B cell (primary cell): ENCODE measurements around the gene PHF20. TPM values are rescaled to one million over a fixed set of nuclear protein-coding genes. Genes with fewer than 3 reads are reported as not detected.

ENCODE experiments used
- ATAC-seq: fragments of 200-7000 bp; cut with Tn5 transposase; one replicate; pipeline ENCODE4 v1.10.0; 2021; ENCODE audit warnings: low read depth, mild to moderate bottlenecking, moderate number of reproducible peaks, moderate library complexity
- CTCF ChIA-PET: fragments of 350-600 bp; sonication (Branson Sonifier 250); formaldehyde crosslinking; loops from one replicate; lab custom pipeline; 2021; ENCODE audit warnings: antibody characterized with exemption, inconsistent platforms; lab: Charles Lee
- POLR2A ChIA-PET: fragments of 350-600 bp; sonication (Branson Sonifier 250); formaldehyde crosslinking; loops from one replicate; lab custom pipeline; 2021; ENCODE audit warnings: antibody characterized with exemption; lab: Charles Lee
- DNase-seq: peaks from one replicate; pipeline ENCODE4 v3.0.0; 2013
- H2AFZ ChIP-seq: 2 replicates; pipeline ENCODE4 v1.6.1; 2012; ENCODE audit warnings: mild to moderate bottlenecking, low read depth, low read length; ENCODE audit not compliant: insufficient read depth, poor library complexity, severe bottlenecking
- H3K27ac ChIP-seq, 2 donors: 1 replicate in 1 of 2; 2 replicates in 1 of 2; pipeline ENCODE4 v1.5.1; 2012 to 2013; ENCODE audit warnings: low read length in 2 of 2, mild to moderate bottlenecking in 2 of 2, moderate library complexity in 1 of 2
- H3K27me3 ChIP-seq, 4 experiments: fragments of 200-600 bp in 1 of 4; sonication (generic) in 1 of 4; replicated peaks in 1 of 4; 1 replicate in 2 of 4; 2 replicates in 2 of 4; pipeline versions ENCODE4 v1.6.1 to v1.7.0; 2013 to 2016; ENCODE audit warnings: low read length in 3 of 4, mild to moderate bottlenecking in 2 of 4, mixed read lengths in 1 of 4, moderate library complexity in 1 of 4; ENCODE audit not compliant: insufficient read depth in 4 of 4, control insufficient read depth in 3 of 4; ENCODE audit errors: control extremely low read depth in 1 of 4
- H3K36me3 ChIP-seq, 2 experiments: replicated peaks in 1 of 2; 1 replicate in 1 of 2; 2 replicates in 1 of 2; pipeline versions ENCODE4 v1.6.1 to v1.7.1; 2013; ENCODE audit warnings: low read length in 1 of 2; ENCODE audit not compliant: insufficient read depth in 2 of 2, control insufficient read depth in 1 of 2; ENCODE audit errors: control extremely low read depth in 1 of 2, extremely low read depth in 1 of 2
- H3K4me1 ChIP-seq, 2 donors: fragments of 200-600 bp in 1 of 2; sonication (generic) in 1 of 2; 1 replicate in 1 of 2; 2 replicates in 1 of 2; pipeline versions ENCODE4 v1.5.1 to v1.6.1; 2013 to 2017; ENCODE audit warnings: low read length in 2 of 2; ENCODE audit not compliant: control insufficient read depth in 2 of 2, insufficient read depth in 2 of 2
- H3K4me2 ChIP-seq: replicated peaks from 2 replicates; pipeline ENCODE3; 2012; ENCODE audit warnings: mild to moderate bottlenecking, low read depth, low read length; ENCODE audit not compliant: poor library complexity, severe bottlenecking
- H3K4me3 ChIP-seq, 5 experiments: fragments of 200-600 bp in 1 of 5; sonication (generic) in 1 of 5; 1 replicate in 3 of 5; 2 replicates in 2 of 5; pipeline versions ENCODE4 v1.5.1 to v1.7.0; 2011 to 2016; ENCODE audit warnings: low read length in 4 of 5, mild to moderate bottlenecking in 4 of 5, low read depth in 2 of 5, control low read depth in 1 of 5, moderate library complexity in 1 of 5; ENCODE audit not compliant: insufficient read depth in 1 of 5; ENCODE audit errors: control extremely low read depth in 1 of 5, extremely low read depth in 1 of 5
- H3K79me2 ChIP-seq: fragments of 200-600 bp; sonication (generic); one replicate; pipeline ENCODE4 v1.6.0; 2016; ENCODE audit warnings: low read length; ENCODE audit not compliant: control insufficient read depth, insufficient read depth
- H3K9ac ChIP-seq: fragments of 200-600 bp; sonication (generic); 2 replicates; pipeline ENCODE4 v1.6.1; 2017; ENCODE audit warnings: mild to moderate bottlenecking, low read length, moderate library complexity
- H3K9me3 ChIP-seq, 3 donors: one replicate each; pipeline versions ENCODE4 v1.6.1 to v1.7.1; 2013; ENCODE audit warnings: low read length in 2 of 3; ENCODE audit not compliant: control insufficient read depth in 2 of 3, insufficient read depth in 1 of 3; ENCODE audit errors: control extremely low read depth in 1 of 3
- H4K20me1 ChIP-seq: 2 replicates; pipeline ENCODE4 v1.6.0; 2012; ENCODE audit warnings: mild to moderate bottlenecking, low read length; ENCODE audit not compliant: insufficient read depth, control insufficient read depth, poor library complexity, severe bottlenecking
- H3K27ac Mint-ChIP-seq: one replicate; pipeline ENCODE4 v1.8.0; 2021; ENCODE audit warnings: mixed read lengths
- H3K27me3 Mint-ChIP-seq: one replicate; pipeline ENCODE4 v1.8.0; 2021; ENCODE audit warnings: mixed read lengths
- H3K4me1 Mint-ChIP-seq: one replicate; pipeline ENCODE4 v1.8.0; 2021; ENCODE audit warnings: mixed read lengths
- H3K4me3 Mint-ChIP-seq: one replicate; pipeline ENCODE4 v1.8.0; 2021; ENCODE audit warnings: mixed read lengths
- H3K9me3 Mint-ChIP-seq: one replicate; pipeline ENCODE4 v1.8.0; 2022; ENCODE audit warnings: mixed read lengths; ENCODE audit not compliant: insufficient read depth
- EZH2 ChIP-seq: IDR thresholded peaks from 2 replicates; pipeline ENCODE4 v1.6.1; 2012; ENCODE audit warnings: borderline replicate concordance, low read depth, mild to moderate bottlenecking, moderate library complexity, low read length; ENCODE audit not compliant: insufficient read depth, poor library complexity, severe bottlenecking
- WGBS: methylation state at CpG from one replicate; pipeline ENCODE4 v1.1.5; 2013; ENCODE audit warnings: missing lambda C conversion rate; ENCODE audit not compliant: insufficient coverage; 5-methylcytosine and 5-hydroxymethylcytosine counted together
- intact Hi-C: fragments of 100-400 bp; cut with micrococcal nuclease; formaldehyde crosslinking; loops from one replicate; pipeline ENCODE4 v1.10.0; 2022
- polyA plus RNA-seq: library from polyadenylated mRNA; depleted of rRNA; stranded (reverse); fragments of >200 nt; gene quantifications from 2 replicates; pipeline ENCODE4 v1.2.3, GENCODE V29; 2012
- total RNA-seq, 2 donors: library from RNA; stranded (reverse); fragments of 120-200 nt in 1 of 2; gene quantifications; 1 replicate in 1 of 2; 2 replicates in 1 of 2; pipeline versions ENCODE4 v1.2.3 to v1.2.4, GENCODE V29; 2013 to 2022
- TF ChIP-seq, protein P1 (sequence below): fragments of 200-600 bp; IDR thresholded peaks from one replicate; pipeline ENCODE4 v1.8.0; 2022; ENCODE audit warnings: antibody characterized with exemption, mild to moderate bottlenecking

Gene PHF20
- total and polyA plus RNA-seq, 2 donors (not counting 1 experiment from before 2014, with no cell fraction given) = 53.6 to 92.3 TPM

DNA sequence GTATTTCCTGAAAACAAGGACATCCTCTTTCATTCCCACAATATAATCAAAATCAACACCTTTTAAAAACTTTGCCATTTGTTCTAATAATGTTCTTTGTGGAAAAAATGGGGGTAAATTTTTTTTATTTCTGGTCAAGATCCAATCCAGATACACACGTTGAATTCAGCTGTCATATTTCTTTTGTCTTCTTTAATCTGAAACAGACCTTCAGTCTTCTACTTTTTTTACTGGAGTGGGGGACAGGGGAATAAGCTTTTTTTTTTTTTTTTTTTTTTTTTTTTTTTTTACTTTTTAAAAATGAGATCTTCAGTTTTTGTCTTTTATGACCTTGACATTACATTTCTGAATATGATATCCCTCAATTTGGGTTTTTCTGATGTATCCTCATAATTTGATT lies 113.4 kb downstream of the PHF20 start:
- ATAC-seq = no peak
- intact Hi-C loops = loop anchor here (2.0 kb wide), 1 partner anchor 142 kb away; the partner anchor contains the start of gene RBM39
- no peak overlapping the region for H2AFZ ChIP-seq
- no peak overlapping the region for H3K4me2 ChIP-seq
- H3K4me3 ChIP-seq = no peak overlapping the region
- H3K9ac ChIP-seq = no peak overlapping the region
- DNase-seq = no peak
- no peaks in the 10 kb centered on the region for H3K27me3 ChIP-seq
- no peaks in the 10 kb centered on the region for H4K20me1 ChIP-seq
- Mint-ChIP-seq H3K9me3 (no peaks in the 10 kb centered on the region), H3K27me3 (no peaks in the 10 kb centered on the region), H3K4me1 (peaks cover 7% of the 10 kb centered on the region), H3K4me3 (no peak overlapping the region), H3K27ac (no peak overlapping the region)
- TF ChIP-seq, protein P1, sequence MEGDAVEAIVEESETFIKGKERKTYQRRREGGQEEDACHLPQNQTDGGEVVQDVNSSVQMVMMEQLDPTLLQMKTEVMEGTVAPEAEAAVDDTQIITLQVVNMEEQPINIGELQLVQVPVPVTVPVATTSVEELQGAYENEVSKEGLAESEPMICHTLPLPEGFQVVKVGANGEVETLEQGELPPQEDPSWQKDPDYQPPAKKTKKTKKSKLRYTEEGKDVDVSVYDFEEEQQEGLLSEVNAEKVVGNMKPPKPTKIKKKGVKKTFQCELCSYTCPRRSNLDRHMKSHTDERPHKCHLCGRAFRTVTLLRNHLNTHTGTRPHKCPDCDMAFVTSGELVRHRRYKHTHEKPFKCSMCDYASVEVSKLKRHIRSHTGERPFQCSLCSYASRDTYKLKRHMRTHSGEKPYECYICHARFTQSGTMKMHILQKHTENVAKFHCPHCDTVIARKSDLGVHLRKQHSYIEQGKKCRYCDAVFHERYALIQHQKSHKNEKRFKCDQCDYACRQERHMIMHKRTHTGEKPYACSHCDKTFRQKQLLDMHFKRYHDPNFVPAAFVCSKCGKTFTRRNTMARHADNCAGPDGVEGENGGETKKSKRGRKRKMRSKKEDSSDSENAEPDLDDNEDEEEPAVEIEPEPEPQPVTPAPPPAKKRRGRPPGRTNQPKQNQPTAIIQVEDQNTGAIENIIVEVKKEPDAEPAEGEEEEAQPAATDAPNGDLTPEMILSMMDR = no peak
- no peak for TF ChIP-seq EZH2
- no peaks in the 10 kb centered on the region for H3K9me3 ChIP-seq
- ChIA-PET CTCF (interaction anchor here (0.6 to 6.5 kb wide), 16 partner anchors 9 to 763 kb away, joined by 3 to 92 read pairs (median 5); partner anchors contain the start of genes PHF20 and RBM39), POLR2A (no interaction called here)
- H3K79me2 ChIP-seq = peaks cover 19% of the 10 kb centered on the region
- H3K27ac ChIP-seq = no peak overlapping the region
- peaks cover 4 to 26% of the 10 kb centered on the region in 2 experiments for H3K36me3 ChIP-seq
- no peaks in the 10 kb centered on the region for H3K4me1 ChIP-seq
- WGBS = no CpG with 5 or more reads among the region's 1 CpG

DNA sequence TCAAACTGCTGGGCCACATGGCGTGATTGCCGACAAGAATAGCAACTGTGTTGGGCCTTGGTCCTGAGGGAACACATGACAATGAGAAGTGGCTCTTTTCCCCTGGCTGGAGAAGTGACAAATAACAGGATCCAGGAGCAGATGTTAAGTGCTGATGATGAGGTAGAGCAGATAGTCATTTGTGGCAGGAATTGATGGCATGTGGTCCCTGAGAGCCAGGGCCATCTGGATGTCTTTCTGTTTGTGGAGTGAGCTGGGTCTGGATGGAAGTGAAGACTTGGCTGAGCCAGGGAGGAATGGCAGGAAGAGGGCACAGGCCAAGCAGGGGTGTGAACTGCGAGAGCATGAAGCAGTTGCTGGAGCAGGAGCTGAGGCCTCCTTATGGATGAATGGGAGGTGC lies 114.7 kb downstream of the PHF20 start:
- CTCF ChIA-PET = interaction anchor here (1.0 to 6.5 kb wide), 4 partner anchors 200 to 425 kb away, joined by 3 to 92 read pairs (median 4); no protein-coding TSS in a partner anchor
- TF ChIP-seq, protein P1 = no peak
- no peak for TF ChIP-seq EZH2
- Mint-ChIP-seq H3K27me3 (no peaks in the 10 kb centered on the region), H3K9me3 (no peaks in the 10 kb centered on the region), H3K4me3 (no peak overlapping the region), H3K27ac (peak overlapping the region; percentile 59), H3K4me1 (peaks cover 7% of the 10 kb centered on the region)
- ATAC-seq (no peak), DNase-seq (no peak)
- Histone ChIP-seq H3K27me3 (no peaks in the 10 kb centered on the region), H2AFZ (no peak overlapping the region), H3K9me3 (no peaks in the 10 kb centered on the region), H3K36me3 (peaks cover 4 to 29% of the 10 kb centered on the region in 2 experiments), H3K9ac (no peak overlapping the region), H4K20me1 (no peaks in the 10 kb centered on the region), H3K4me3 (no peak overlapping the region), H3K4me2 (no peak overlapping the region), H3K4me1 (no peaks in the 10 kb centered on the region), H3K79me2 (peaks cover 23% of the 10 kb centered on the region), H3K27ac (no peak overlapping the region)
- intact Hi-C loops = no loop called here
- POLR2A ChIA-PET = no interaction called here
- WGBS = 95% methylated on average over 3 of the region's 3 CpGs
